MG63 (cell line): ENCODE results near the gene ENOPH1. TPM values are rescaled to one million over a fixed set of nuclear protein-coding genes. Genes with fewer than 3 reads are reported as not detected.

Experiments
- total RNA-seq: library from RNA; depleted of rRNA; stranded (reverse); fragments of >200 nt; shearing (Covaris generic); gene quantifications from 2 replicates; pipeline ENCODE4 v1.2.3, GENCODE V29; 2014; ENCODE audit warnings: low replicate concordance; rRNA removed

The ENOPH1 gene
- total RNA-seq, 1 experiment from 2014 or later: 42.7 TPM

Other genes starting within 250 kb of the ENOPH1 start
- gene HNRNPD, start 56.6 kb upstream of the ENOPH1 start, total RNA-seq: 23.6 and 40.8 TPM in 2 replicates
- 228 and 261 TPM in 2 replicates for gene HNRNPDL, start 128 bp upstream of the ENOPH1 start, total RNA-seq
- 0.57 and 0.76 TPM in 2 replicates for gene TMEM150C, start 131.4 kb downstream of the ENOPH1 start, total RNA-seq